NCI-H2171 treated with DMSO at 0.1 percent for 48 hours (cell line): Measurements from ENCODE around the gene TYMS.

Experiments used
- DNase-seq: peaks from one replicate; lab custom pipeline; 2025; lab: John Stamatoyannopoulos, UW

TYMS gene

GRCh38 chr18:657311-658000 lies at the start of gene TYMS:
Gene TYMS (plus strand): TSS chr18:657653. CDS start chr18:657743, 90 bp downstream.
- DNase-seq = peak; percentile 97

DNA sequence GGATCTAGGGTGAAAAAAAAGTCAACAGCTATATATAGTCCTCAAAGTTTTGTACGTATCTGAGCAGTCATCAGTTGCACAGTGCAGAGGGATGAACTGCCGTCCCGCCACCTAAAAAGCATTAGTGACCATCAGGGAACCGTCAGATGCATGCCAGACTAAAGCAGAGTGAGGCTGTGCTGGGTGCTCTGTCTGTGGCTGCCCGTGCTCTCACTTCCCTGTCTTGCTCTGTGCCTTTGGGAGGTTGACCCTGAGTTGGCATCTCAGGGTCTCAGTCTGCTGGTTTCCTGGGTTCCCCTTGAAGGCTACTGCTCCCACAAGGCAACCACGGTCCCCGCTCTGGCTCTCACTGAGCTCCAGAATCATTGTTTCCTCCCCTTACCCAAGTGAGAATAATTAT lies 49.5 kb upstream of the TYMS start:
- DNase-seq = no peak

GRCh38 chr18:610214-610928 lies 47.1 kb upstream of the TYMS start:
- no peak for DNase-seq

- no peak for DNase-seq
These were observed 45.3 kb upstream of the TYMS start for GRCh38 chr18:612156-612555.

GRCh38 chr18:614193-614592 lies 43.3 kb upstream of the TYMS start:
- no peak for DNase-seq

DNA sequence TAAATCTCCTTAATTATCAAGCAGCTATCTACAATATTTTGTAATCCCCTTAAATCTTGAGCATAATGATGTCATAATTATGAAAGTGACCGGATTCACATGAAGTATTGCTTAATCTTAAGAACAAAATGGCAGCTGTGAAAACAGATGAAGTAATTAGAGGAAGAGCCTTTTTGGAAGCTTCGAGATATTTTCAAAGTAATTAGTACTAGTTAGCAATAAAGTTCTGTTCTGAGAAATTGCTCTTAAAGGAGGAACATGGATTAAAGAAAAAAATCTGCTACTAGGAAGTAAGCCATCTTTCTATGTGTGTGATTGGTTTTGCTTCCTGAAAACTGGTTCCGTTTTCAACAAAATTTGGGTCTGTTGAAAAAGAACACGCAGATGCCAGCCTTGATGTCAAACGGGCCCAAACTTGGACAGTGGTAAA lies 42.3 kb upstream of the TYMS start:
- no peak for DNase-seq

- no peak for DNase-seq
These were observed 41.7 kb upstream of the TYMS start for GRCh38 chr18:615773-616172.

DNA sequence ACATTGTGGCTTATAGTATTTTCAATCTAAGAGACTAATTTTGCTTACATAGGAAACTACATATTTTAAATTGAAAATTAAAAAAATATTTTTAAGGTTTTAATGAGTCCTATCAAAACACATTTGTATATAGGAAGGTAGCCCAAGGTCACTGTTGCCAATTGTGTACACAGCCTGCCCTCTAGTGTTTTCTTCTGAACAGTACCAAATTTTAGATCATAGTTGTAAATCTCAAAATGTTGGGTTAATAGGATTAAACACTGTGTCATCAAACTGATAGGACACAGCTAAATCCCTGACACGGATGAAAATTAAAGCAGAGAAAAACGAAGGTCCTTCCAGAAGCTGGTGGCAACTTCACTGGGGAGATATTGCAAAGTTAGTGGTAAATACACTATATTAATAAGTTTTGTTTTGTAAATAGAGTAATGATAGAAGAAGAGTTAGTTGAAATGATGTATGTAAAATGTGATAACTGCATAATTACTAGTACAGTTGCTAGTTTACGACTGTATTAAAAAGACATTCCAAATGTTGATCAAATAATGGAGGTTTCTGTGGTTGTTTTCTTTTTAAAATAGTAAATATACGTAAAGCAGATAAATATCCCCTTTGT lies 41.0 kb upstream of the TYMS start:
- peak; percentile 67 for DNase-seq

- DNase-seq = peak; percentile 11
These were observed 39.4 kb upstream of the TYMS start for GRCh38 chr18:617970-618504.

- no peak for DNase-seq
These were observed 38.8 kb upstream of the TYMS start for GRCh38 chr18:618618-619017.

DNA sequence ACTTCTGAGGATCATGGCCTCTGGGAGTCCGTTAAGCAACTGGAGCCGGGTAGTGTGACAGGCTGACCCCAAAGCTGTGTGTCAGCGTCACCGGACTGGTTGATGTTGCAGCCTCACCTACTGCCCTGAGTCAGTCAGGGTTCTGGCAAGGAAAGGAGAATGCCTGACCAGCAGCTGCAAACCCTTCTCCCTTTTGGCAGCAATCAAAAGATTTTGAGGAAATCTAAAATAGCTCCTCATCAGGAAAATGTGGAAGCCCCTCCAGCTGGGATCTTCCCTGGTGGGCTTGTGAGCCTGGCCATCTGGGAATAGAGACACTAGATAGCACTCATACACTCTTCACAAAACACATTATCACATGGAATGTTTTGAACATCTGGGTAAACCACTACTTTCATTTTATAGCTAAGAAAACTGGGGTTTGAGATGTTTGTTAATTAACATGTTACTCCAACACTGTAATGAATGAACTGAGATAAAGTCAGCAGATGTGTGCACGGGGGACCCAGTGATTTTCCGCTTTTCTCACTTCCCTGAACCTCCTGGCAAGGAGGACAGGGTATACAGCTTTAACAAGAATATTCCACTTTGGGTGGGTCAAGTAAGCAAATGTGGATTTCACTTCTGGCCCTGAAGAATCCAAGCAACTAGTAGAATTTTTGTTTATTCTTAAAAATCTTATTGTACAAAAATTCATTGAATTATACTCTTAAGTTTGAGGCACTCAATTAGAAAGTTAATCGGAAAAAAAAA lies 36.0 kb upstream of the TYMS start:
- peak; percentile 13 for DNase-seq

GRCh38 chr18:622289-622688 lies 35.2 kb upstream of the TYMS start:
- no peak for DNase-seq

- peak; percentile 51 for DNase-seq
These were observed 33.5 kb upstream of the TYMS start for GRCh38 chr18:623761-624620.

GRCh38 chr18:627231-627630 lies 30.2 kb upstream of the TYMS start:
- no peak for DNase-seq

DNA sequence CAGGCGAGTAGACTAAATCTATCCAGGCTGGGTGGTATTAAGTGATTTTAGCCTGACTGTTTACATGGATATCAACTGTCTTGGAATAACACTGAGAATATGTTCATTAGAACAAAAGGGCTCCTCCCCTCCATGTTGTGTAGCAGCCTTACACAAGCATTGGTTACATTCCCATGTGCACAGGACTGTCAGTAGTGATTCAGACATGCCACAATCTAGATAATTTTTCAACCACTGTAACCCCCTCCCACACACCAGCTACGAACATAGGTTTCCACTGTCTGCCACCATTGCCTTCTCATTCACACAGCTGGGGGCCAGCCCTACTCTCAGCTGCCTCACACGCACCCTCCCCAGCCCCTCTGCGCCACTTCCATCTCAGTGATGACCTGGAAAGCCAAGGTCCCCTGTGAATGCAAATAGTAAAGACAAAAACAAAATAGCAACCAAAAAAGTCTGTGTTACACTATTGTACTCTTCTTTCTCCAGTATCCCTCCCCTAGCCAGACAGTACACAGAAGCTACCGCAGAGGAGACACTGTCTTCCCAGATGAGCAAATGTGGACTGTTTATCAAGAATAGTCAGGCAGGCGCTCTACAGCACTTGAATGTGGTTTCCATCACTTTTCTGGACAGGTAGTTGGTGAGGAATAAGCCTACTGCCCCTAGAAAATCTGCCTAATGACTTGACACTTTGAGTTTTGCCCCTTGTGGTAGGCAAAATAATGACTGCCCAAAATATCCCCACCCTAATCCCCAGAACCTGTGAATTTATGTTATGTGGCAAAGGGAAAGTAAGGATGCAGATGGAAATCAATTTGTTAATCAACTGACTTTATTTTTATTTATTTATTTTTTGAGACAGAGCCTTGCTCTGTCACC lies 27.9 kb upstream of the TYMS start:
- DNase-seq = no peak

DNA sequence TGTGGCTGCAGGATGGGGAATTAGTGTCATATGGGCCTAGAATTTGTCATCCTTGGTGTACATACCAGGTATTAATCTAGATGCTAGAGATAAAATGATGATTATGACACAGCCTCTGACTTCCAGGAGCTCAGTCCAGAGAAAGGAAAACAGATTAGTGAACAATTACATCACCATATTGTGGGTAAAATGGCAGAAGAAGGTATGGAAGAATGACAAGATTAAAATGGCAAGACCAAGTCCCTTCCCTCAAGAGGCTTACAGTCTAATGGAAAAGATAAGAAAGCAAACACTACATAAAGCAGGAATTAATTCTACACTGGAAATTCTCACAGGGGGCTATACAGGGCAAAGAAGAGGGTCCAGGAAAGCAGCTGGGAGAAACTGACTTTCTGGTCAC lies 25.9 kb upstream of the TYMS start:
- no peak for DNase-seq

- DNase-seq = no peak
These were observed 22.9 kb upstream of the TYMS start for GRCh38 chr18:634551-635045.

DNA sequence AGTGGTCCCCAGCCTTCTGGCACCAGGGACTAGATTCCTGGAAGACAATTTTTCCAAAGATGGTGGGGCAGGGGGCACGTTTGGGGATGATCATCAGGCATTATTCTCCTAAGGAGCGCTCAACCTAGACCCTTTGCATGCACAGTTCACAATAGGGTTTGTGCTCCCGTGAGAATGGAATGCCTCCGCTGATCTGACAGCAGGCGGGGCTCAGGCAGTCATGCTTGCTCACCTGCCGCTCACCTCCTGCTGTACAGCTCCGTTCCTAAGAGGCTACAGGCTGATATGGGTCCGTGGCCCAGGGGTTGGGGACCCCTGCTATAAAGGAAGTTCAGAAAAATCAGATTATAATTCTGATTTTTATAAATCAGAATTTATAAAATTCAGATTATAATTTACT lies 22.3 kb upstream of the TYMS start:
- no peak for DNase-seq

DNA sequence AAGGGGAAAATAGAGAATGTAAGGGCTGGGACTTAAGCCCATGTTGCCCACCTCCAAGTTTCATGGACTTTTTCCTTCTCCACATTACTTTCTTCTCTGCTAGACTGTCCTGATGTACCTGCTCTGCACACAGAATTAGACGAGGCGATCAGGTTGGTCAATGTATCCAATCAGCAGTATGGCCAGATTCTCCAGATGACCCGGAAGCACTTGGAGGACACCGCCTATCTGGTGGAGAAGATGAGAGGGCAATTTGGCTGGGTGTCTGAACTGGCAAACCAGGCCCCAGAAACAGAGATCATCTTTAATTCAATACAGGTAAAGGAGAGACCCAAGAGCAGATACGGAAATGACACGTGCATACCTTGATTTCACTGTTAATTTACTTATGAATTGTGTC lies 16.2 kb upstream of the TYMS start:
- no peak for DNase-seq

DNA sequence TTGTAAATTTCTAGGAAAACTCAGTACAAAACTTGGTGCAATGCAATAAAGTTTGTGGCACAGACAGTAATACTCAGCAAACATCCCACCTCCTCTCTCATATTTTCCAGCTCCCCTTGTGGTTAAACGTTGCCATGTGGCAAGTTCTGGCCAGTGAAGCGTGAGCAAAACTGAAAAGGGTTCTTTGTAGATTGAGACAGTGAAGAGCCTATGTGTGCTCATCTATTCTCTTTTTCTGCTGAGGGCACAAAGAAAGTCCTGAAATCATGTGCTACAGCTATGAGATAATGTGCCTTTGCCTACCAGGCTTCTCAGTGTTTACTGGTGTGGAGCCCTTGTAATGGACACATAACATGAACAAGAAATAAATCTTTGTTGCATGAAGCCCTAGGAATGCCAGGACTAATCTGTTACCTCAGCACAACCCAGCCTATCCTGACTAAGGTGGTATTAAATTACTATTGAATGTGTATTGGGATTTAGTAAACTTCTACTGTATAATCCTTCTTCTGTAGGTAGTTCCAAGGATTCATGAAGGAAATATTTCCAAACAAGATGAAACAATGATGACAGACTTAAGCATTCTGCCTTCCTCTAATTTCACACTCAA lies 13.0 kb upstream of the TYMS start:
- DNase-seq = peak; percentile 12
